ENCODE data around the gene NPL. TPM values are rescaled to one million over a fixed set of nuclear protein-coding genes. Genes with fewer than 3 reads are reported as not detected.

NPL gene
- total RNA-seq, 3 donors from 2014 or later, result 8.1 to 12.5 (median 12.1) TPM

DNA sequence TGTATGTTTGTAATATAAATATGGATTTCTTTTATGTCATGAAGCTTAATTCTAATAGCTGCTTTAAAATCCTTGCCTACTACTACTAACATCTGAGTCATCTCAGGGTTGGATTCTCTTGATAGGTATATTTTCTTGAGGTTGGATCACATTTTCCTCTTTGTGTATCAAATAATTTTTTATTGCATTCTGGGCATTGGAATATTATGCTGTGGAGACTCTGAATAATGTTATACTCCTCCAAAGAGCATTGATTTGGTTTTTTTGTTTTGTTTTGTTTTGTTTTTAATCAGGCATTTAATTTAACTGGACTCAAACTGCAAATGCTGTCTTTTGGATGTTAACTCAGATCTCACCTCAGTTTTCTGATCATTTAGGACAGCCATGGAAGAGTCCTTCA lies 57.5 kb downstream of the NPL start:
- intact Hi-C loops (cut with DNase I, micrococcal nuclease), result no loop called here
- Histone ChIP-seq H3K4me1 (ENCODE audit: low read depth) (peaks cover 8% of the 10 kb centered on the region), H3K9me3 (no peaks in the 10 kb centered on the region), H3K4me3 (no peak overlapping the region), H3K36me3 (ENCODE audit: low read depth) (peaks cover under 1% of the 10 kb centered on the region)
- no peak for TF ChIP-seq CTCF (IDR thresholded peaks at IDR 0.05)
- no peak for ATAC-seq
- no peak for DNase-seq

DNA sequence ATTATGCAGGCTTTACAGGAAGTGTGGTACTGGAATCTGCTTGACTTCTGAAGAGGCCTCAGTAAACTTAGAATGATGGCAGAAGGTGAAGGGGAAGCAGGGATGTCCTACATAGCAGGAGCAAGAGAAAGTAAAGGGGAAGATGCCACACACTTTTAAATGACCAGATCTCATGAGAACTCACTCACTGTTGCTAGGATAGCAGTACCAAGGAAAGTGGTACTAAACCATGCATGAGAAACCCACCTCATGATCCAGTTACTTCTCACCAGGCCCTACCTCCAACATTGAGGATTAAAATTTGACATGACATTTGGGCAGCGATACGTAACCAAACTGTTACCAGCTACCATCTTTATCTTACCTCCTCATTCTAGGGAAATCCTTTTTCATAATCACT lies 59.2 kb downstream of the NPL start:
- ATAC-seq, result no peak
- H3K9me3 ChIP-seq, result no peaks in the 10 kb centered on the region
- peaks cover 10% of the 10 kb centered on the region for H3K36me3 ChIP-seq (ENCODE audit: low read depth)

GRCh38 chr1:182850319-182850718 lies 60.7 kb downstream of the NPL start:
- Histone ChIP-seq H3K4me3 (no peak overlapping the region), H3K4me1 (ENCODE audit: low read depth) (no peaks in the 10 kb centered on the region), H3K36me3 (ENCODE audit: low read depth) (peaks cover 16% of the 10 kb centered on the region), H3K9me3 (no peaks in the 10 kb centered on the region)
- intact Hi-C loops (cut with DNase I, micrococcal nuclease), result no loop called here
- ATAC-seq (no peak), DNase-seq (no peak)
- TF ChIP-seq CTCF (IDR thresholded peaks at IDR 0.05), result no peak

More for the DNA sequence above, 59.2 kb downstream of the NPL start:
- no peak for TF ChIP-seq CTCF (IDR thresholded peaks at IDR 0.05)
- intact Hi-C loops (cut with DNase I, micrococcal nuclease), result no loop called here
- no peak for DNase-seq
- no peaks in the 10 kb centered on the region for H3K4me1 ChIP-seq (ENCODE audit: low read depth)
- H3K4me3 ChIP-seq, result no peak overlapping the region

- H3K4me3 ChIP-seq, result no peak overlapping the region
- no peak for ATAC-seq
- no peak for DNase-seq
- intact Hi-C loops (cut with DNase I, micrococcal nuclease), result no loop called here
- no peaks in the 10 kb centered on the region for H3K9me3 ChIP-seq
- TF ChIP-seq CTCF (IDR thresholded peaks at IDR 0.05), result no peak
- H3K36me3 ChIP-seq (ENCODE audit: low read depth), result peaks cover 23% of the 10 kb centered on the region
- H3K4me1 ChIP-seq (ENCODE audit: low read depth), result no peaks in the 10 kb centered on the region
These were observed 62.3 kb downstream of the NPL start for GRCh38 chr1:182851825-182852224.

GRCh38 chr1:182855911-182856310 lies 66.3 kb downstream of the NPL start:
- DNase-seq, result no peak
- Histone ChIP-seq H3K4me3 (no peak overlapping the region), H3K9me3 (no peaks in the 10 kb centered on the region), H3K4me1 (ENCODE audit: low read depth) (no peaks in the 10 kb centered on the region), H3K36me3 (ENCODE audit: low read depth) (peaks cover 51% of the 10 kb centered on the region)
- TF ChIP-seq CTCF (IDR thresholded peaks at IDR 0.05), result no peak
- intact Hi-C loops (cut with DNase I, micrococcal nuclease), result no loop called here
- ATAC-seq, result no peak

- Histone ChIP-seq H3K36me3 (ENCODE audit: low read depth) (peaks cover 50% of the 10 kb centered on the region), H3K4me1 (ENCODE audit: low read depth) (no peaks in the 10 kb centered on the region), H3K9me3 (no peaks in the 10 kb centered on the region), H3K4me3 (no peak overlapping the region)
- ATAC-seq, result no peak
- intact Hi-C loops (cut with DNase I, micrococcal nuclease), result no loop called here
- TF ChIP-seq CTCF (IDR thresholded peaks at IDR 0.05), result no peak
- DNase-seq, result no peak
These were observed 67.6 kb downstream of the NPL start for GRCh38 chr1:182857212-182857611.

All from mucosa of descending colon (tissue), 3 donors.